CD14-positive monocyte (primary cell): ENCODE data around the gene GRAMD2B. TPM values are rescaled to one million over a fixed set of nuclear protein-coding genes. Genes with fewer than 3 reads are reported as not detected.

Source experiments
- DNase-seq, 3 donors: peaks; one replicate each; pipeline ENCODE4 v3.0.0-alpha.2; 2011 to 2022
- H2AFZ ChIP-seq: 2 replicates; pipeline ENCODE4 v1.6.0; 2012; ENCODE audit warnings: mild to moderate bottlenecking, low read depth, low read length, inconsistent platforms; ENCODE audit not compliant: insufficient read depth, poor library complexity, severe bottlenecking
- H3K27ac ChIP-seq, 2 donors: 1 replicate in 1 of 2; 2 replicates in 1 of 2; pipeline ENCODE4 v1.5.1; 2012 to 2013; ENCODE audit warnings: low read length in 2 of 2, control low read depth in 1 of 2, inconsistent platforms in 1 of 2, low read depth in 1 of 2, mild to moderate bottlenecking in 1 of 2
- H3K27me3 ChIP-seq, 2 donors: one replicate each; pipeline versions ENCODE4 v1.6.0 to v1.6.1; 2011 to 2013; ENCODE audit warnings: low read length in 2 of 2; ENCODE audit not compliant: control insufficient read depth in 2 of 2, insufficient read depth in 2 of 2
- H3K36me3 ChIP-seq, 2 donors: replicated peaks in 1 of 2; 1 replicate in 1 of 2; 2 replicates in 1 of 2; pipeline versions ENCODE4 v1.5.1 to v1.6.1; 2012 to 2013; ENCODE audit warnings: low read length in 2 of 2, control low read depth in 1 of 2, inconsistent platforms in 1 of 2, mild to moderate bottlenecking in 1 of 2; ENCODE audit not compliant: insufficient read depth in 2 of 2, control insufficient read depth in 1 of 2
- H3K4me1 ChIP-seq, 2 donors: 1 replicate in 1 of 2; 2 replicates in 1 of 2; pipeline versions ENCODE4 v1.5.1 to v1.6.1; 2012 to 2013; ENCODE audit warnings: low read length in 2 of 2, control low read depth in 1 of 2, inconsistent platforms in 1 of 2, mild to moderate bottlenecking in 1 of 2, moderate library complexity in 1 of 2; ENCODE audit not compliant: insufficient read depth in 2 of 2, control insufficient read depth in 1 of 2
- H3K4me2 ChIP-seq: replicated peaks from 2 replicates; pipeline ENCODE3; 2012; ENCODE audit warnings: low read length, moderate library complexity, mild to moderate bottlenecking; ENCODE audit not compliant: poor library complexity, severe bottlenecking; ENCODE audit errors: extremely low read depth
- H3K4me3 ChIP-seq, 3 experiments: fragments of 200-600 bp in 1 of 3; sonication (generic) in 1 of 3; replicated peaks in 1 of 3; 1 replicate in 2 of 3; 2 replicates in 1 of 3; pipeline ENCODE4 v1.5.1; 2011 to 2013; ENCODE audit warnings: low read length in 3 of 3, mild to moderate bottlenecking in 3 of 3, control low read depth in 2 of 3, low read depth in 2 of 3, inconsistent platforms in 1 of 3, moderate library complexity in 1 of 3
- H3K79me2 ChIP-seq: 2 replicates; pipeline ENCODE4 v1.6.0; 2012; ENCODE audit warnings: mild to moderate bottlenecking, control low read depth, inconsistent platforms, low read length, moderate library complexity; ENCODE audit not compliant: insufficient read depth
- H3K9ac ChIP-seq: 2 replicates; pipeline ENCODE4 v1.6.0; 2017; ENCODE audit warnings: low read length, mild to moderate bottlenecking; ENCODE audit not compliant: insufficient read depth, poor library complexity, severe bottlenecking
- H3K9me3 ChIP-seq, 2 donors: replicated peaks in 1 of 2; 1 replicate in 1 of 2; 2 replicates in 1 of 2; pipeline versions ENCODE4 v1.5.1 to v1.6.1; 2012 to 2013; ENCODE audit warnings: low read length in 2 of 2, control low read depth in 1 of 2; ENCODE audit not compliant: control insufficient read depth in 1 of 2, insufficient read depth in 1 of 2
- H4K20me1 ChIP-seq: 2 replicates; pipeline ENCODE4 v1.6.0; 2012; ENCODE audit warnings: mild to moderate bottlenecking, low read length, control low read depth, moderate library complexity; ENCODE audit not compliant: insufficient read depth
- H3K27ac Mint-ChIP-seq, 7 donors: one replicate each; pipeline ENCODE4 v1.8.0; 2020; ENCODE audit warnings: mild to moderate bottlenecking in 7 of 7, mixed read lengths in 7 of 7, moderate library complexity in 6 of 7, inconsistent platforms in 2 of 7
- H3K27me3 Mint-ChIP-seq, 3 donors: one replicate each; pipeline ENCODE4 v1.8.0; 2021 to 2022; ENCODE audit warnings: low read depth in 3 of 3, mild to moderate bottlenecking in 3 of 3, mixed read lengths in 3 of 3, moderate library complexity in 3 of 3, inconsistent platforms in 1 of 3
- H3K36me3 Mint-ChIP-seq, 2 donors: one replicate each; pipeline ENCODE4 v1.8.0; 2020; ENCODE audit warnings: mixed read lengths in 2 of 2, inconsistent platforms in 1 of 2, mild to moderate bottlenecking in 1 of 2
- H3K4me1 Mint-ChIP-seq: one replicate; pipeline ENCODE4 v1.8.0; 2020; ENCODE audit warnings: mild to moderate bottlenecking, mixed read lengths
- H3K4me3 Mint-ChIP-seq, 2 donors: one replicate each; pipeline ENCODE4 v1.8.0; 2020; ENCODE audit warnings: mild to moderate bottlenecking in 2 of 2, mixed read lengths in 2 of 2, moderate library complexity in 1 of 2
- H3K9me3 Mint-ChIP-seq, 7 donors: one replicate each; pipeline ENCODE4 v1.8.0; 2020 to 2022; ENCODE audit warnings: mixed read lengths in 7 of 7, mild to moderate bottlenecking in 6 of 7, moderate library complexity in 6 of 7, inconsistent platforms in 2 of 7
- WGBS: methylation state at CpG from one replicate; pipeline ENCODE4 v1.1.5; 2013; ENCODE audit warnings: missing lambda C conversion rate; ENCODE audit not compliant: insufficient coverage; 5-methylcytosine and 5-hydroxymethylcytosine counted together
- intact Hi-C, 2 donors: fragments of 100-400 bp; cut with micrococcal nuclease; formaldehyde crosslinking; loops; one replicate each; pipeline versions ENCODE4 v1.15.0 to v1.15.1; 2023
- polyA plus RNA-seq, 3 donors: library from polyadenylated mRNA; depleted of rRNA in 1 of 3; unstranded in 2 of 3; stranded (reverse) in 1 of 3; fragments of 300-500 nt in 2 of 3; fragments of >200 nt in 1 of 3; fragmentation: Illumina TruSeq in 2 of 3; gene quantifications; 1 replicate in 2 of 3; 2 replicates in 1 of 3; pipeline ENCODE4 v1.2.3, GENCODE V29; 2012 to 2021
- TF ChIP-seq, protein P1 (sequence below): fragments of 200-600 bp; IDR thresholded peaks from one replicate; pipeline ENCODE4 v1.8.0; 2022; ENCODE audit warnings: antibody characterized with exemption, mild to moderate bottlenecking

GRAMD2B gene
- polyA plus RNA-seq, 3 donors = 0.79 to 1.2 (median 1.1) TPM

DNA sequence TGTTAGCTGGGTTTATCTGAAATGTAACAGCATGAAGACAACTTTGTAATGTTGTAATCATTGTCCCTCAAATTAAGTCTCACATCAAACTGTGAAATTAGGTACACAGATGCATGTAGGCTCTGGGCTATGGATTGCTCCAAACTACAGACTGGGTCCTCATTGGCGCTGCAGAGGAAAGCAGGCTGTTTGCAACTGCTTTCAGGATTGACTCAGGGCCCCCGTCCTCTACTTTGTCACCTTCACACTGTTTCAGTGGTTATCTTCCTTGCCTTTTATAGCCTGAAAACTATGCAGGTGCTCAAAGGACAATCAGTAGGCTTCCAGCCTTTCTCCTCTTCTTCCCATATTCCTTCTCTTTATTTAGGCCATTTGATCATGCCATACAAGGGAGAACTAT, 18.0 kb downstream of the GRAMD2B start:
- Mint-ChIP-seq H3K9me3 (peaks cover 0 to 4% (median 1%) of the 10 kb centered on the region in 7 donors), H3K4me3 (no peak overlapping the region), H3K27me3 (peaks cover 0 to 2% (median 0%) of the 10 kb centered on the region in 3 donors), H3K36me3 (no peaks in the 10 kb centered on the region), H3K27ac (no peak overlapping the region), H3K4me1 (no peaks in the 10 kb centered on the region)
- no peak overlapping the region for H3K4me3 ChIP-seq
- no peak overlapping the region for H3K27ac ChIP-seq
- H3K4me1 ChIP-seq = no peaks in the 10 kb centered on the region
- WGBS = 100% methylated on average over 2 of the region's 2 CpGs
- no peaks in the 10 kb centered on the region for H3K27me3 ChIP-seq
- no peaks in the 10 kb centered on the region for H3K36me3 ChIP-seq
- no peaks in the 10 kb centered on the region for H3K79me2 ChIP-seq
- H3K4me2 ChIP-seq = no peak overlapping the region
- intact Hi-C loops = no loop called here
- H2AFZ ChIP-seq = no peak overlapping the region
- H4K20me1 ChIP-seq = no peaks in the 10 kb centered on the region
- no peak for DNase-seq
- TF ChIP-seq, protein P1, sequence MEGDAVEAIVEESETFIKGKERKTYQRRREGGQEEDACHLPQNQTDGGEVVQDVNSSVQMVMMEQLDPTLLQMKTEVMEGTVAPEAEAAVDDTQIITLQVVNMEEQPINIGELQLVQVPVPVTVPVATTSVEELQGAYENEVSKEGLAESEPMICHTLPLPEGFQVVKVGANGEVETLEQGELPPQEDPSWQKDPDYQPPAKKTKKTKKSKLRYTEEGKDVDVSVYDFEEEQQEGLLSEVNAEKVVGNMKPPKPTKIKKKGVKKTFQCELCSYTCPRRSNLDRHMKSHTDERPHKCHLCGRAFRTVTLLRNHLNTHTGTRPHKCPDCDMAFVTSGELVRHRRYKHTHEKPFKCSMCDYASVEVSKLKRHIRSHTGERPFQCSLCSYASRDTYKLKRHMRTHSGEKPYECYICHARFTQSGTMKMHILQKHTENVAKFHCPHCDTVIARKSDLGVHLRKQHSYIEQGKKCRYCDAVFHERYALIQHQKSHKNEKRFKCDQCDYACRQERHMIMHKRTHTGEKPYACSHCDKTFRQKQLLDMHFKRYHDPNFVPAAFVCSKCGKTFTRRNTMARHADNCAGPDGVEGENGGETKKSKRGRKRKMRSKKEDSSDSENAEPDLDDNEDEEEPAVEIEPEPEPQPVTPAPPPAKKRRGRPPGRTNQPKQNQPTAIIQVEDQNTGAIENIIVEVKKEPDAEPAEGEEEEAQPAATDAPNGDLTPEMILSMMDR = no peak
- H3K9me3 ChIP-seq = no peaks in the 10 kb centered on the region
- no peak overlapping the region for H3K9ac ChIP-seq

DNA sequence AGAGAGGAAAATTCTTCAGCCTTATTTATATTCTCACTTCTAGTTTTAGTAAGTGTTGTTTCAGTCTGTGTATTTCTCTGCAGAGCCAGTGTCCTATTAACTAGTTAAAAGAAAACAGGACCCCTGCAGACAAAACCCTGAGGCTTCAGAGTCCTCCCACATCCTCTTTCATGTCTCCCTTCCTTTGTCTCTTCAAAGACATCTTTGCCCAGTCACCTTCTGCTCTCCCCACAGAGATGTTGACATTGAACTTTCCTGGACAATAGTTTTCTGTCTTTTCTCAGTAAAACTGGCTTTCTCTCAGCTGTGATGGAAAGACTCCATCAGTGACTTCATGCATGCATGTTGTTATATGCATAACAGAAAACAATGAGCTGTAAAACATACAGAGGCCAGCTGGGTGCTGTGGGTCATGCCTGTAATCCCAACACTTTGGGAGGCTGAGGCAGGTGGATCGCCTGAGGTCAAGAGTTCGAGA, 20.2 kb downstream of the GRAMD2B start:
- H3K27ac ChIP-seq = no peak overlapping the region
- no peak overlapping the region for H3K9ac ChIP-seq
- no peak overlapping the region for H2AFZ ChIP-seq
- H3K27me3 ChIP-seq = no peaks in the 10 kb centered on the region
- Mint-ChIP-seq H3K4me1 (no peaks in the 10 kb centered on the region), H3K27ac (no peak overlapping the region), H3K9me3 (peaks cover 0 to 4% (median 1%) of the 10 kb centered on the region in 7 donors), H3K27me3 (peaks cover 0 to 2% (median 0%) of the 10 kb centered on the region in 3 donors), H3K4me3 (no peak overlapping the region), H3K36me3 (no peaks in the 10 kb centered on the region)
- no peaks in the 10 kb centered on the region for H3K79me2 ChIP-seq
- H4K20me1 ChIP-seq = no peaks in the 10 kb centered on the region
- H3K9me3 ChIP-seq = no peaks in the 10 kb centered on the region
- H3K4me1 ChIP-seq = no peaks in the 10 kb centered on the region
- H3K4me2 ChIP-seq = no peak overlapping the region
- H3K36me3 ChIP-seq = no peaks in the 10 kb centered on the region
- intact Hi-C loops = no loop called here
- WGBS = 100% methylated on average over 2 of the region's 2 CpGs
- H3K4me3 ChIP-seq = no peak overlapping the region
- DNase-seq = no peak
- TF ChIP-seq, protein P1 = no peak
